GM18909 (cell line): ENCODE results near the gene LRP1B.

Experiments
- ATAC-seq: cut with Tn5 transposase; IDR thresholded peaks from one replicate; pipeline ENCODE4 v1.9.1; 2021; ENCODE audit warnings: mild to moderate bottlenecking; ENCODE audit not compliant: unreplicated experiment, poor library complexity

The LRP1B gene

DNA sequence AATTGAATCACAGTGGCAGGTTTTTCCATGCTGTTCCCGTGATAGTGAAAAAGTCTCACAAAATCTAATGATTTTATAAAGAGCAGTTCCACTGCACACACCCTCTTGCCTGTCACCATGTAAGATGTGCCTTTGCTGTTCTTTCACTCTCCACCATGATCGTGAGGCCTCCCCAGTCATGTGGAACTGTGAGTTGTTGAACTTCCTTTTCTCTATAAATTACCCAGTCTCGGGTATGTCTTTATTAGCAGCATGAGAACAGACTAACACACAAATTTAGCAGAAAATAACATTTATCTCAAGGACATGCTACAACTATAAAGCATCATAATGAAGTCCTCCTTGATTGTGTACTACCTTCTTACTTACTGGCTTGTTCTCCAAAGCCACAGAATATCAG lies 1526.0 kb downstream of the LRP1B start:
- peak; percentile 58 for ATAC-seq

GRCh38 chr2:140604096-140604495 lies 1526.7 kb downstream of the LRP1B start:
- no peak for ATAC-seq

GRCh38 chr2:140603416-140603815 lies 1527.4 kb downstream of the LRP1B start:
- ATAC-seq: no peak

DNA sequence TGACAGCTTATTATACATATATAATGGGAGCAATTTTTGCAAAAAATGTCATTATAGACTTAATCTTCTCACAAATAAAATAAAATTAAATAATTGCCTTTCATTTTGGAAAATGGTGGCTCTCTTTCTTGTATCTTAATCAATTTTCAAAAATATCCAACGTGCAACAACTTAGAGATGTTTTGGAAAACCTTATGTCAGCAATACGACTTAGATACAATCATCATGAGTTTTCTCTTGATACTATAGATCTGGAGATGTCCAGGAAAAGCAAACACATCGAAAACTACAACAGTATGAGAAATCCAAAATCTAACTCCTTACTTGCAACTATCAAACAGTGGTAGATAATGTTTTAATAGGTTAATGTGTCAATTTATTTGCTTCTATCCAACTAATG lies 1529.0 kb downstream of the LRP1B start:
- ATAC-seq: no peak

DNA sequence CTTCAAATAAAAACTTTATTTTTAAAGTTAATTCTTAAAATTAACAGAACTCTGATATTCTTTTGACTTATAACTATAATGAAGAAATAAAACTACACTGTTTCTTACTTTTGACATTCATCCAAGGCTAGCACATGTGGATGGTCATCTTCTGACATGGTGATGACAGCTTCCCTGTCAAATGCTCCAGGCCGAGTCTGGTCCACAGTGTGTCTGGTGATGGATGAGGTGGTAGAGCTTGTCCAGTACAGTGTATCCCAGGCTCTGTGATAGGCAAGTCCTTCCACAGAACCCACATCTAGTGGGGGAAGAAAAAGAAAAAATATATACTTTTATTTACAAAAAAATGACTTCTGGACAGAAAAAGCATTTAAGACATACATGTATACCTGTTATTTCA lies 1529.5 kb downstream of the LRP1B start:
- ATAC-seq: no peak

GRCh38 chr2:140600116-140600515 lies 1530.7 kb downstream of the LRP1B start:
- ATAC-seq: no peak

GRCh38 chr2:140597836-140598235 lies 1533.0 kb downstream of the LRP1B start:
- no peak for ATAC-seq

- no peak for ATAC-seq
These were observed 1533.6 kb downstream of the LRP1B start for GRCh38 chr2:140597205-140597604.

DNA sequence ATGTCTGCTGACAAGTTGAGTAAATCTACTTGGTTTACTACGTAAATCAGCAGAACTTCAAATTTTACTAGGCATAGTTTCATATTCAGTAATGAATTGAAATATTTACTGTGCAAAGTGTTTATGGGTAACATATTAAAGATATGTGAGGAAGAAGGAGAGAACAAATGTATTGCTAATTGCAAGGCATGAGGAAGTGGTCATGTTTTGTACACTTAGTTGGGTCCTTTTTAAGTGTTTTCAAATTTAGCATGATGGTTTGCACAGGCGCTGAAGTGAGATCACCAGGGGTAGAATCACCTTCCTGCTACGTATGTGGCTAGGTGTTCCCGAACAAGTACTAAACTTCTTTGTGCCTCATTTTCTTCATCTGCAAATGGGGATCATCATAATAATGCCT lies 1534.4 kb downstream of the LRP1B start:
- peak; percentile 83 for ATAC-seq

GRCh38 chr2:140595107-140595506 lies 1535.7 kb downstream of the LRP1B start:
- no peak for ATAC-seq

DNA sequence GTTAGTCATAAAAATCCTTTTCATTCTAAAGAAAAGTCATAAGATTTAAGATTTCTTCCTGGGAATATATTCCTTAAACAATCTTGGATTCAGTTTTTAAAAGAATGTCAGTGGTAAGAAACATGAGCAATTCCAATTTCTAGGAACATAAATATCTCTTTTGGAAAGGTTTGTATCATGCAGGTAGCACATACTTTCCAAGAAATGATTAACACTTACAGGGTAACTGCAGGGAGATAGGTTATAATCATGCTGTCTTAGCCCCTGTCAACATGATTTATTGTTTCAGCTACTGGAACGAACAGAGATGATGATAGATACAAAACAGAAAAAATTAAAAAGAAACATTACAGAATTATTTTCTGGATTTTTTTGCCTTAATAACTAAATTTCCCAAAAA lies 1537.7 kb downstream of the LRP1B start:
- ATAC-seq: no peak

- no peak for ATAC-seq
These were observed 1541.1 kb downstream of the LRP1B start for GRCh38 chr2:140589696-140590095.

DNA sequence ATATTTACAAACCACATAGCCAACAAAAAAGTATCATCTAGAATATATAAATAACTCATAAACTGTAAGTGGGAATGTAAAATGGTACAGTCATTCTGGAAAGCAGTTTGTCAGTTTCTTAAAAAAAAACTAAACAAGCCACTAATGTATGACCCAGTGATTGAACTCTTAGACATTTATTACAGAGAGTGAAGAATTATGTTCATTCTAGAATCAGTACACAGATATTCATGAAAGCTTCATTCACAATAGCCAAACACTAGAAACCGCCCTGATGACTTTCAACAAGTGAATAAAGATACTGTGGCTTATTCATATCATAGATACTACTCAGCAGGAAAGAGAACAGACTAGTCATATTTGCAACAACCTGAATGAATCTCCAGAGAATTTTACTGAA lies 1541.5 kb downstream of the LRP1B start:
- ATAC-seq: no peak

GRCh38 chr2:140586379-140586778 lies 1544.4 kb downstream of the LRP1B start:
- peak; percentile 97 for ATAC-seq

GRCh38 chr2:140585016-140585415 lies 1545.8 kb downstream of the LRP1B start:
- ATAC-seq: no peak

- ATAC-seq: no peak
These were observed 1546.3 kb downstream of the LRP1B start for GRCh38 chr2:140584471-140584870.

DNA sequence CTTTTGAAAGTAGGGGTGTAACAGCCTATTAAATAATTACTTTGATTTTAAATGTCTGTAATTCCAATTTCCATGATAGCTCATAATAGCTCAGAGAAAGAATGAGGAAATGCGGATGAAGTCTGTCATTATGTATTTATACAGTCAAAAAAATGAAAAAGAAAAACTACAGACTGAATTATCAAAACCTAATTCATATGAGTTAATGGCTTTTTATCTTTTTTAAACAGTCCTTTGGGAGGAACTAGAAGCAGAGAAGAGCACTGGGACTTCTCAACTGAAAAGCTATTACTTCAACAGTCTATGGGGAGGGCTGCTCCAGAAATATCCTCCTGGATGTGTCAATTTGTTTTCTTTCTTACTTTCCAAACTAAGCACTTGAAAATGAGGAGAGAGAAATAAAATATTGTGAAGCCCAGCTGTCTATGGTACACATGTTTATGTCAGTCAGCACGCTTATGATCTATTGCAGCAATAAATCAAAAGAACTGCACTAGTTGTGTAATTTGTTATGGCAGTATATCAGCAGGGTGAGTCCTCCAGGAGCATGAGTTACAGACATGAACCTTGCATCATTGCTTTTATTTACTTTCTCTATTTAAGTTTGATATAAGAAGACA lies 1550.2 kb downstream of the LRP1B start:
- ATAC-seq: no peak

- no peak for ATAC-seq
These were observed 1553.4 kb downstream of the LRP1B start for GRCh38 chr2:140577453-140577852.

DNA sequence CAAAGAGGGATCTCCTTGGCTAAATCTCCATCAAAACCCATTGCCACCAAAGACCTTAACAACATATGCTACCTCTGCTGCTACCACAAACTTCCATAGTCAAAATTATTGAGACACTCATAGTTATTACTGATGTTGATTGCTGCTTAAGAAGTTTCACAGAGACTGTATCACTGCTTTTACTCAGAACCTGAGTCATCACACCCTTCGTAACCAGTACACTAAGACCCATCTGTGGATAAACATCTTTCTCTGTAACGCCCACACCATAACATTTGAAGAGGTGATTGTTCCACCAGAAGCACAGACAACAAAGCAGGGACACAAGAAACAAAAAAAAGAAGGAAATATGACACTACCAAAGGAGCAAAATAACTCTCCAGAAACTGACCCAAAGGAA lies 1563.1 kb downstream of the LRP1B start:
- ATAC-seq: no peak

GRCh38 chr2:140565756-140566155 lies 1565.1 kb downstream of the LRP1B start:
- ATAC-seq: no peak

DNA sequence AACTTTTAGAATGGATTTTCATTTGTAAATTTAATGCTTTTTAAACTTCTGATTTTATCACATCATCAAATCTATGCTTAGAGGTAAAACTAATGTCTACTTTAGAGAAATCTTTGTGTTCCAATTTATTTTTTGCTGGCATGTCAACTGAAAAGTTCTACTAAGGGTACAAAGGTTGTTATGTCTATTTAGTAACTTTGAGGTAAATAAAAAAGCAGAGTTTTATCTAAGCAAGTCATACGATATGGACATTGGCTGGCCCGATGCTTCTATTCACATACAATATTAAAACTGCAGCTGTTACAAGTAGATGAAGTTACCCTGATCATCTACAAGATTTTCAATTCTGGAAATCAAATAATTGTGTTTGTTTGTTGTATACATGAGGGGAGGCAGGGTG lies 1575.1 kb downstream of the LRP1B start:
- no peak for ATAC-seq

- no peak for ATAC-seq
These were observed 1578.2 kb downstream of the LRP1B start for GRCh38 chr2:140552634-140553033.

GRCh38 chr2:140551287-140551686 lies 1579.5 kb downstream of the LRP1B start:
- no peak for ATAC-seq
